ENCODE measurements around the gene TTC34.
"Not testable (repeated sequence)": the region's sequence is repeated elsewhere in the genome, so short reads cannot be mapped to it uniquely, and the experiment has no call there.

- TF ChIP-seq CTCF (conservative IDR thresholded peaks at IDR 0.05 in 1 of 2, IDR thresholded peaks at IDR 0.05 in 1 of 2; ENCODE audit: low read depth in 1 of 2, low read length in 2 of 2); EZH2 (IDR thresholded peaks at IDR 0.05; ENCODE audit: low read length, missing control alignments): not testable (repeated sequence)
Measured at GRCh38 chr1:2748626-2749025, 52.9 kb downstream of the TTC34 start.

Data from fibroblast of lung (primary cell).